HEK293T (cell line): ENCODE results near the gene NFKBIA.

Source experiments
- L3MBTL2 ChIP-seq: fragments of 450-650 bp; conservative IDR thresholded peaks from 2 replicates; pipeline ENCODE4 v1.6.1; 2016; ENCODE audit warnings: mild to moderate bottlenecking
- SUZ12 ChIP-seq: fragments of 450-650 bp; IDR thresholded peaks from 2 replicates; pipeline ENCODE4 v1.6.1; 2016; ENCODE audit warnings: mild to moderate bottlenecking

- no peak for TF ChIP-seq SUZ12
- TF ChIP-seq L3MBTL2, result no peak
Observed at GRCh38 chr14:35407306-35407630, 2.7 kb upstream of the NFKBIA start.
